ENCODE measurements around the gene PHAF1. TPM values are rescaled to one million over a fixed set of nuclear protein-coding genes. Genes with fewer than 3 reads are reported as not detected.

PHAF1 gene
- total RNA-seq, 1 experiment from 2014 or later = 19.2 TPM

GRCh38 chr16:67093098-67093726, 16.5 kb upstream of the PHAF1 start:
- ChIA-PET RAD21 (ENCODE audit: low non-redundant PET in 1 of 2, low total read pairs in 2 of 2, uncharacterized antibody in 2 of 2, unreplicated experiment in 2 of 2) (no interaction called here), POLR2A (no interaction called here)
- intact Hi-C loops (cut with micrococcal nuclease) = loop anchor here (5.0 kb wide), 1 partner anchor 61 kb away; no protein-coding TSS in a partner anchor

More at GRCh38 chr16:67093098-67093726, 16.5 kb upstream of the PHAF1 start:
- Histone ChIP-seq H3K9me2 (ENCODE audit: insufficient read depth) (no peaks in the 10 kb centered on the region), H2AFZ (ENCODE audit: low read depth, low read length, poor library complexity, severe bottlenecking) (no peak overlapping the region), H3K27me3 (ENCODE audit: insufficient read depth, low read length) (no peaks in the 10 kb centered on the region), H3K9ac (ENCODE audit: low read length) (no peak overlapping the region), H3K4me1 (ENCODE audit: control insufficient read depth in 1 of 2, insufficient read depth in 2 of 2, low read length in 2 of 2) (no peaks in the 10 kb centered on the region), H3K9me3 (ENCODE audit: control insufficient read depth in 1 of 2, insufficient read depth in 1 of 2, low read depth in 1 of 2, low read length in 2 of 2) (no peaks in the 10 kb centered on the region), H3K4me2 (ENCODE audit: low read length) (no peak overlapping the region), H3K79me2 (ENCODE audit: insufficient read depth, low read length) (peaks cover 46% of the 10 kb centered on the region), H3K27ac (ENCODE audit: low read depth, low read length) (no peak overlapping the region), H4K20me1 (ENCODE audit: insufficient read depth) (peaks cover 4% of the 10 kb centered on the region; the same call in 1 of the 2 replicates), H3K4me3 (replicated peaks in 1 of 2; ENCODE audit: low read depth in 1 of 2, low read length in 2 of 2) (no peak overlapping the region), H3K36me3 (ENCODE audit: control insufficient read depth in 1 of 2, insufficient read depth in 2 of 2, low read length in 2 of 2) (no peaks in the 10 kb centered on the region)
- CTCF ChIA-PET = interaction anchor here (0.7 kb wide), 1 partner anchor 45 kb away, joined by 4 read pairs; no protein-coding TSS in a partner anchor
- BruUV-seq (replicated peaks) = no TSS peak
- DNase-seq (ENCODE audit: low read depth, low spot score) (no peak), ATAC-seq (no peak)
- no peak for TF ChIP-seq FOSL1 (IDR thresholded peaks at IDR 0.05; ENCODE audit: low read depth)
- TF ChIP-seq RAD21 (IDR thresholded peaks at IDR 0.05; ENCODE audit: low read depth) = no peak
- TF ChIP-seq ZNF274 (IDR thresholded peaks at IDR 0.05; ENCODE audit: low read depth, low read length) = no peak
- TF ChIP-seq SIN3A (IDR thresholded peaks at IDR 0.05; ENCODE audit: low read depth) = no peak
- TF ChIP-seq EZH2phosphoT487 (IDR thresholded peaks at IDR 0.05; ENCODE audit: borderline replicate concordance) = no peak
- TF ChIP-seq TCF7L2 (IDR thresholded peaks at IDR 0.05; ENCODE audit: borderline replicate concordance, extremely low read depth, insufficient read depth, insufficient read length) = no peak
- no peak for TF ChIP-seq CTCF (IDR thresholded peaks at IDR 0.05 in 2 of 3, conservative IDR thresholded peaks at IDR 0.05 in 1 of 3; ENCODE audit: borderline replicate concordance in 1 of 3, insufficient read depth in 1 of 3, low read depth in 2 of 3, low read length in 2 of 3)
- no peak for TF ChIP-seq CBX3 (IDR thresholded peaks at IDR 0.05; ENCODE audit: low read depth)
- TF ChIP-seq REST (IDR thresholded peaks at IDR 0.05; ENCODE audit: low read depth) = no peak
- TF ChIP-seq YY1 (IDR thresholded peaks at IDR 0.05; ENCODE audit: extremely low read depth, insufficient replicate concordance, low read depth, low read length) = no peak
- no peak for TF ChIP-seq ATF3 (IDR thresholded peaks at IDR 0.05)
- TF ChIP-seq ZFX (IDR thresholded peaks at IDR 0.05) = no peak
- no peak for TF ChIP-seq SRF (IDR thresholded peaks at IDR 0.05; ENCODE audit: low read depth)
- TF ChIP-seq ELF1 (IDR thresholded peaks at IDR 0.05; ENCODE audit: borderline replicate concordance, low read depth) = no peak
- TF ChIP-seq MAX (IDR thresholded peaks at IDR 0.05) = no peak
- TF ChIP-seq POLR2A (IDR thresholded peaks at IDR 0.05; ENCODE audit: borderline replicate concordance, extremely low read depth, insufficient read depth, insufficient read length) = no peak
- no peak for TF ChIP-seq POLR2AphosphoS5 (IDR thresholded peaks at IDR 0.05; ENCODE audit: low read depth, low read length)
- TF ChIP-seq JUND (IDR thresholded peaks at IDR 0.05) = no peak
- no peak for TF ChIP-seq CEBPB (IDR thresholded peaks at IDR 0.05; ENCODE audit: low read depth)
